Sigmoid colon (tissue), 4 donors: ENCODE measurements around the gene ZFYVE28.

Source experiments
- POLR2A ChIP-seq, 2 donors: fragments of 450-650 bp; IDR thresholded peaks; one replicate each; pipeline ENCODE4 v1.6.1; 2016; ENCODE audit warnings: antibody characterized with exemption in 2 of 2, mild to moderate bottlenecking in 2 of 2, moderate library complexity in 2 of 2
- POLR2AphosphoS5 ChIP-seq, 4 donors: sonication (generic); formaldehyde crosslinking; IDR thresholded peaks; one replicate each; pipeline ENCODE4 v1.6.1; 2017; ENCODE audit warnings: antibody characterized with exemption in 4 of 4
- TF ChIP-seq, protein P1 (sequence below), 4 experiments: fragments of 450-650 bp in 3 of 4; fragments of 200-600 bp in 1 of 4; IDR thresholded peaks; one replicate each; pipeline ENCODE4 v1.5.1; 2016 to 2019; ENCODE audit warnings: antibody characterized with exemption in 4 of 4, mild to moderate bottlenecking in 3 of 4, moderate library complexity in 2 of 4

DNA sequence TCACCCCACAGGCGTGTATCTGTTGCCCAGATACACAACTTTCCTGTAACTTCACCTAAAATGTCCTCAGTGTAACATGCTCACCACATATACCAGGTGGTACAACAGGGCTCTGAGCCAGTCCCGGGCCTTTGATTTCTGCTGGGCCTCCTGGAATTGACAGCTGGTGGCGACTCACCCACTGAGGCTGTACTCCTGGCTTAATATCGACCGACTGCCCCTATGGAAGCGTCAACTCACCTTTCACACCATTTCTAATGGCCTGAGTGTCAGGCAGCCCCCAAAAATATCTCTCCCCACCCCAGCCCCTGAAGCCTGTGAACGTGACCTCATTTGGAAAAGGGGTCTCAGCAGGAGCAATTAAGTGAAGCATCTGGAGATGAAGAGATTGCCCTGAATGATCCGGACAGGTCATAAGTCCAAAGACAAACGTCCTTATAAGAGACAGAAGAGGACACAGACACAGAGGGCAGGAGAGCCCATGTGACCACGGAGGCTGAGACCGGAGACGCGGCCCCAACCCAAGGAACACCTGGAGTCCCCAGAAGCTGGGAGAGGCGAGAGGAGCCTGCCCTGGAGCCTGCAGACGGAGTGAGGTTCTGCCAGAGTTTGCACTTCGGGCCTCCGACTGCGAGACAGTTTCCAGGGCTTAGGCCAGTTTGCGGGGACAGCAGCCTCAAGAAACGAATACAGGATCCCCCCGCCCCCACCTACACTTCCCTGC, 144.0 kb downstream of the ZFYVE28 start:
- TF ChIP-seq POLR2AphosphoS5 (IDR thresholded peaks at IDR 0.05) = no peak
- TF ChIP-seq, protein P1, sequence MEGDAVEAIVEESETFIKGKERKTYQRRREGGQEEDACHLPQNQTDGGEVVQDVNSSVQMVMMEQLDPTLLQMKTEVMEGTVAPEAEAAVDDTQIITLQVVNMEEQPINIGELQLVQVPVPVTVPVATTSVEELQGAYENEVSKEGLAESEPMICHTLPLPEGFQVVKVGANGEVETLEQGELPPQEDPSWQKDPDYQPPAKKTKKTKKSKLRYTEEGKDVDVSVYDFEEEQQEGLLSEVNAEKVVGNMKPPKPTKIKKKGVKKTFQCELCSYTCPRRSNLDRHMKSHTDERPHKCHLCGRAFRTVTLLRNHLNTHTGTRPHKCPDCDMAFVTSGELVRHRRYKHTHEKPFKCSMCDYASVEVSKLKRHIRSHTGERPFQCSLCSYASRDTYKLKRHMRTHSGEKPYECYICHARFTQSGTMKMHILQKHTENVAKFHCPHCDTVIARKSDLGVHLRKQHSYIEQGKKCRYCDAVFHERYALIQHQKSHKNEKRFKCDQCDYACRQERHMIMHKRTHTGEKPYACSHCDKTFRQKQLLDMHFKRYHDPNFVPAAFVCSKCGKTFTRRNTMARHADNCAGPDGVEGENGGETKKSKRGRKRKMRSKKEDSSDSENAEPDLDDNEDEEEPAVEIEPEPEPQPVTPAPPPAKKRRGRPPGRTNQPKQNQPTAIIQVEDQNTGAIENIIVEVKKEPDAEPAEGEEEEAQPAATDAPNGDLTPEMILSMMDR (IDR thresholded peaks at IDR 0.05) = no peak
- no peak for TF ChIP-seq POLR2A (IDR thresholded peaks at IDR 0.05)
